Muscle of back (tissue), 11 donors: ENCODE data around the gene PAQR4. TPM values are rescaled to one million over a fixed set of nuclear protein-coding genes. Genes with fewer than 3 reads are reported as not detected.
A peak's percentile ranks its signal among the peaks of the same experiment; 100 is the strongest.

Source experiments
- DNase-seq, 3 donors: peaks; one replicate each; pipeline versions ENCODE4 v3.0.0 to v3.0.0-alpha.2; 2013
- polyA plus RNA-seq, 10 donors: library from polyadenylated mRNA; unstranded; fragments of 120-200 nt; gene quantifications; one replicate each; pipeline ENCODE4 v1.2.1, GENCODE V29; 2013; ENCODE audit not compliant: insufficient read length in 10 of 10

Gene PAQR4
- polyA plus RNA-seq, 10 donors: 4.9 to 13.2 (median 7.2) TPM

DNA sequence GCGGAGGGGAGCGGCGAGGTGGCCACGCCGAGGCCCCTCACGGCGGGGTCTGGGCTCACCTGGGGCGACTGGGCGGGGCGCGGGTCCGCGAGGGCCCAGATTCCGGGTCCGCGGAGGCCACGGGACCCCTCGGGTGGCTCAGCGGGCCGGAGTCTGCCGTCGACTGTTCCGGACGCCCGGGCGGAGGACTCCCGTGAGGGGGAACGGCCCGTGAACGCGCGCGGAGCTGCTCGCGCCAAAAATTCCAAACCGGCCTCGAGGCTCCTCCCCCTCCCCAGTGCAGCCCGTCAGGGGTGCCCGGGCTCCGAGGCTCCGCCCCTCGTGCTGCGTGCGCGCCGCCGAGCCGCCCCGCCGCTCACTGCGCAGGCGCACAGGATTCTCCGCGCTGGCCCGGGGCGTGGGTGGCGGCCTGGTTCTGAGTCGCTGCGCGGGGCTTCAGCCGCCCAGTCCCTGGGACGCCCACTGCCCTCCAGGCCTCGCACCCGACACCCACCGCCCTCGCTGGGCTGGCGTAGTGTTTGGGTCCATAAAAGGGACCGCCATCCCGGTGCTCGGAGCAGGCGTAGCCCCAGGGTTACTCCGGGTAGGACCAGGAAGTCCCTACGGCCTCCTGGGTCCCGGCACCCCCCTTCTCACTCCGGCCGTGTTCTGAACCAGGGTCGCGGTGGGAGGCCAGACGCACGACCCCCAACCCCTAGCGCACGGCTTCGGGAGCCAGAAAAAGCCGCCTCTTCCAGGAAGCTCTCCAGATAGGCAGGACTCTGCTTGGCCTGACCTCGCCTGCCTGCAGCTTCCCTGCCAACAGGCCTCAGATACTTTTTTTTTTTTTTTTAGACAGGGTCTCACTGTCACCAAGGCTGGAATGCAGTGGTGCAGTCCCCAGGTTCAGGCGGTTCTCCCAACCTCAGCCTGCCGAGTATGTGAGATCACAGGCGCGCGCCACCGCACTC lies 11.4 kb downstream of the PAQR4 start, which contains the start of gene PKMYT1:
PKMYT1 (minus strand) TSS at position 220 of the 950 bp plus-strand sequence. CDS start 789 bp downstream, outside the sequence.
- DNase-seq: peak; percentile 90 to 97 (median 95)

DNA sequence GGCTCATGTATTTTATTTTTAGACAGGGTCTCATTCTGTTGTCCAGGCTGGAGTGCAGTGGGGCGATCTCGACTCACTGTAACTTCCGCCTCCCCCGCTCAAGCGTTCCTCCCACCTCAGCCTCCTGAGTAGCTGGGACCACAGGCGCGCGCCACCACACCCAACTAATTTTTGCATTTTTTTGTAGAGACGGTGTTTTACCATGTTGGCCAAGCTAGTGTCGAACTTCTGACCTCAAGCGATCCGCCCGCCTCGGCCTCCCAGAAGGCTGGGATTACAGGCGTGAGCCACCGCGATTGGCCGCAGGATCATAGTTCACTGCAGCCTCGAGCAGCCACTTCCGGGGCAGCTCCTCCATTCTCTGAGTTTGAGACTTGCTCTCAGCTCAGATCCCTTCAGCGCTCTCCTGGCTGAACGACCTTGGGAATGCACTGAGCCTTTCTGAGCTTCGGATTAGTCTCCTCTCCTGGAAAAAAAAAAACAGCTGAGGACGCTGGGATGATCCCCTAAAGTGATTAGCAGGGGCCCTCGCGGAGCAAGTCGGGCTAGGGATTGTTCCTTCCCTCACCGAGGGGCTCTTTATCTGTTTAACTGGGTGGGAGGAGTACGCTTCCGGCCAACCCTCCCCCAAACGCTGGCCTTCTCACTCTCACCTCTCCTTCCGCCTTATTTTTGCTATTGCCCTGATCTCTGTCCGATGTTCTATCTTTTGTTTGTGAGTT lies 12.2 kb downstream of the PAQR4 start:
- DNase-seq: no peak

- DNase-seq: no peak
These were observed 12.7 kb downstream of the PAQR4 start for GRCh38 chr16:2981899-2982250.

- no peak for DNase-seq
These were observed 13.3 kb downstream of the PAQR4 start for GRCh38 chr16:2982402-2982801.

DNA sequence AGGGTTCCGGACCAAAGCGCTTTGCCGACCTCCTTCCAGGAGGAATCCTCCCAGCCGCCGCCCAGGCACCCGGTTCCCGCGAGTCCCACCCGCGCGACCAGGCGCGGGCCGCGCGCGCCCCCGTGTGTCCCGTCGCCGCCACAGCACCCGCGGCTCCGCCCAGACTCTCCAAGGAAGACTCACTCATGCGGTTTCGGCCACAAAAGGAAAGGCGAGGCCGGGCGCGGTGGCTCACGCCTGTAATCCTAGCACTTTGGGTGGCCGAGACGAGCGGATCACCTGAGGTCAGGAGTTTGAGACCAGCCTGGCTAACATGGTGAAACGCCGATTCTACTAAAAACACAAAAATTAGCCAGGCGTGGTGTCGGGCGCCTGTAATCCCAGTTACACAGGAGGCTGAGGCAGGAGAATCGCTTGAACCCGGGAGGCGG lies 14.6 kb downstream of the PAQR4 start:
- peak; percentile 71 to 89 (median 79) for DNase-seq

DNA sequence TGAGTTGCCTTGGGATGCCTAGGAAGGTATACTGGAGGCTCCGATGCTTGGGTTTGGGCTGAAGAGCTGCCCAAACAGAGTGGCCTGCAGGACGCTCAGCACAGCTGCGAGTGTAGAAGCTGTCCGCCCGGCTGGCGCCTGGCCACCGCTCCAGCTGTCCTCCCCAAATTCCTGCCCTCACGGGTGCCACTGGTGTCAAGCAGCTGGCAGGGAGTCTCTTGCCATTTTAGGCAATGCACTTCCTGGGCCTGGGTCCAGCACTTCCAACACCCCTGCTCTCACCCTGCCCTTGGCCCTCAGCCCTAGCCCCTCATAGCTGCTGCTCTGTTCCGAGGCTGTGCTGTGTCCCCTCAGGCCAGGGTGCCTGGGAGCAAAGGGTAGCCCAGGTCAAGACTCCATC lies 16.3 kb downstream of the PAQR4 start:
- peak; percentile 76 to 84 (median 79) for DNase-seq

DNA sequence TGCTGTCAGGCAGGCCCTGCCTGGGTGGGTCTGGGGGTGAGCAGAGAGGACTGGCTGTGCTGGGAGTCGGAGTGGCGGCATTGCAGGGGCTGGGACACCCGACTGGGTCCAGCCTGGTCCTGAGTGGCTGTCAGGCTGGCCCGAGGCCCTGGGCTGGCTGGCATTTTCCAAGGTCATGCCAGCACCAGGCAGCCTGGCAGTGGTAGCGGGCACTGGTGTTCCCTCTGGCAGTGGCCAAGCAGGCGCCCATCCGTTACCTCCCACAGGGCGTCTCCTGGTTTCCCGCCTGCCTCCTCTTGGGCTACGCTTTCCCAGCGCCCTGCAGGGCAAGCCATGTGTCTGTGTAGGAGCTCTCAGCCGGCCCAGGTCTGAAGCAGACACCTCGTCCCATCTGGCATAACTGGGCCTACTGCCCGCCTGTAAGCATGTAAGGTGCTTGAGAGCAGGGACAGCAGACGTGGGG lies 16.8 kb downstream of the PAQR4 start:
- DNase-seq: no peak

GRCh38 chr16:2986623-2987188 lies 17.6 kb downstream of the PAQR4 start:
- DNase-seq: no peak

DNA sequence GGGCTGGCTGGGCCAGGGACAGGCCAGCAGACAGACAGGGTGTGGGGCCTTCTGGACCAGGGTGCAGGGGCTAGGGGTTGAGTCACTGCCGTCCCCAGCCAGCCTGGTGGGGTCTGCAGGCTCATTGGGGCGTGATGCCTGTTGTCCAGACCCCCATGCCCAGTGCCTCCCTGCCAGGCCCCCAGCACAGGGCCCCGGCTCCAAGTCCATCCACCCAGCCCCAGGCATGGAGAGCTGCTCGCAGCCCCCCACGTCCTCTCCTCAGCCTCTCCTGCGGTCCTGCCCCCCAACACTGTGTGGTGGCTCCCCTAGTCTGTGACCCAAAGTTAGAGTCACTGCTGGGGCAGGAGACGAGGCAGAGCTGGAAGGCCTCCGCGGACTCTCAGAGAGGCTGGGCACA lies 18.1 kb downstream of the PAQR4 start:
- no peak for DNase-seq

GRCh38 chr16:2987833-2988232 lies 18.7 kb downstream of the PAQR4 start:
- peak; percentile 57 to 80 (median 61) for DNase-seq

DNA sequence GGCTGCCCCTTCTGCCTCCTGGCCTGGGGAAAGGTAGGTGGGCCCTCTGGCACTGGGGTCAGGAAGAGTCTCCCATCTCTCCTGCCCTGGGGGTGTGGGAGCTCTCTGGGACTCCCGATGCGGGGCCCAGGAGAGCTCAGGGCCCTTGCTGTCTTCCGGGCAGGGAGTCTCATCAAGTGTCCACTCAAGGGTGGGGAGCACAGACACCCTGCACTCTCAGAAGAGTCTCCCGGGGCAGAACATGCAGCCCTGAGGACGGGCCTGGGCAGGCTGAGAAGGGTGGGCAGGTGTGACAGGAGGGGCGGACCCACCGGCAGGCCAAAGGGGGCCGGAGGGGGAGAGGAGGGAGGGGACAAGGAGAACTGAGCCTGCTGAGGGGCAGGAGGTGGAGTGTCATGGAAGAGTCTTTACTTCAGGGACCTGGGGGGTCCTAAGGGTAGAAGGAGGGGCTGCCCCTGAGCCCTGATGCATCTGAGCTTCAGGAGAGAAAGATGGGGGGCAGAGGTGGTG lies 19.5 kb downstream of the PAQR4 start:
- DNase-seq: no peak

- DNase-seq: no peak
These were observed 21.7 kb downstream of the PAQR4 start for GRCh38 chr16:2990891-2991290.

GRCh38 chr16:2991566-2992261 lies 22.6 kb downstream of the PAQR4 start:
- DNase-seq: no peak

DNA sequence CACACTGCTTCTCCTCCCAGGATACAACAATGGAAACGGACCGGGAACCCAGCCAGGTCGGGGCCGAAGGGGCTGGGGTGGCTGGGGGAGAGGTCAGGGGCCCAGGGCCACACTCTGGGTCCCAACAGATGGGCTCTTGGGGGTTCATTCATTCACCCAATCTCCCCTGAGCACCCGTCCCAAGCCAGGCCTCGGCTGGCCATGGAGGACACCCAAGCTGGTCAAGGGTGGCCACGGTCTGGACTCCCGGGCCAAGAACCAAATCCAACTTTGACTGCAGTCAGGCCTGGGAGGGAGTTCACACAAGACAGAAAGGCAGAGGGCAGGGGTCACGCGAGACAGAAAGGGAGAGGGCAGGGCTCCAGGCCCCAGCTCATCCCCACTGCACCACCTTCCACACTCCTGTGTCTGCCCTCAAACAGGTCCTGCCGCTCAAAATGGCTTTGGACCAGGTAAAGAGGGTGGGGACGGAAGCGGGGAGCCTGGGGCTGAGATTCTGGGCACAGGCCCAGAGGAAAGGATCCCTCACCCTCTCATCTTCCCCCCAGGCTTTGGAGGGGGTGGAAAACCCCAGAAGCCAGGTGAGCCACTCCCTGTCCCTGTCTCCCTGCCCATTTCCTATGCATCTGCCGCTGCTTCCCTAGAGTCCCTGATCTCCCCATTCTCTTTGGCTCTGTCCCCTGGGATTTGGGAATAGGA lies 23.4 kb downstream of the PAQR4 start:
- DNase-seq: no peak

DNA sequence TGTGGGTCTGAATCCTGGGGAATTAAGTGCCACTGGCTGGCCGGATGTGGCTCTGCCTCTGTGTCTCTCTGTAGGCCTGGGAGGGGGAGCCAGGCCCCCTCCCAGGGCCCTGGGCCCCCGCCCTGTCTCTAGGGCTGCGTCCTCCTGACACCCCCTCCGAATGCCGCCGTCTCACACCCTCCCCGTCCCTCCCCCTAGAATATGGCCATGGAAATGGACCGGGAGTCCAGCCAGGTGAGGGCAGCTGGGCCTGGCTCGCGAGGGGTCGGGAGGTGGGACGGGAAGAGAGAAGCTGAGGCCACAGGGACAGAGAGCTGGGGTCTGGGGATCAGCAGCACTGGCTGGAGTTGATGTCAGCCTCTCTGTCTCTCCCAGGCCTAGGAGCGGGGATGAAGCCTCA lies 27.1 kb downstream of the PAQR4 start:
- DNase-seq: no peak

GRCh38 chr16:2999929-3000328 lies 30.8 kb downstream of the PAQR4 start:
- DNase-seq: no peak

GRCh38 chr16:3000540-3000939 lies 31.4 kb downstream of the PAQR4 start:
- DNase-seq: no peak

GRCh38 chr16:3001316-3001715 lies 32.2 kb downstream of the PAQR4 start:
- no peak for DNase-seq

GRCh38 chr16:3003582-3004270 lies 34.6 kb downstream of the PAQR4 start:
- DNase-seq: peak; percentile 97 to 98 (median 97)

- no peak for DNase-seq
These were observed 35.2 kb downstream of the PAQR4 start for GRCh38 chr16:3004319-3004718.
